ENCODE data around the gene PPP6R3.

DNA sequence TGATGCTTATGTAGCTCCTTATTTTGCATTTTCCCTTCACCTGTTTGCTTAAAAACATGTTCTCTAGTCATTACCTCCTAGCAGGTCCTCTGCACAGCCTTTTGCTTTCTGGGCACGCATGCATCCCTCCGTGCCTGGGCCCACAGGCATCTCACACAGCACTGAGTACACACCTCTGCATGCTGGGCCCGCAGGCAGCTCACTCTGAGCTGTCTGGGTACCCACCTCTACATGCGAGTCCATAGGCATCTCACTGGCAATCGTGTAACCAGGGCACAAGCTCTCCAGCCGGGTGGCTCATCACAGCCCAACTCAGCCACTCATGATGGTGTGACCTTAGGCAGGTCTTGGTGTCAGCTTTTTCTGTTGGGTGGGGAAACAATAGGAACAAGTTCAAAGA is 155.1 kb downstream of the PPP6R3 start:
- TF ChIP-seq RARB (CRISPR knock-in tag; IDR thresholded peaks at IDR 0.05): no peak
- TF ChIP-seq, protein P1, sequence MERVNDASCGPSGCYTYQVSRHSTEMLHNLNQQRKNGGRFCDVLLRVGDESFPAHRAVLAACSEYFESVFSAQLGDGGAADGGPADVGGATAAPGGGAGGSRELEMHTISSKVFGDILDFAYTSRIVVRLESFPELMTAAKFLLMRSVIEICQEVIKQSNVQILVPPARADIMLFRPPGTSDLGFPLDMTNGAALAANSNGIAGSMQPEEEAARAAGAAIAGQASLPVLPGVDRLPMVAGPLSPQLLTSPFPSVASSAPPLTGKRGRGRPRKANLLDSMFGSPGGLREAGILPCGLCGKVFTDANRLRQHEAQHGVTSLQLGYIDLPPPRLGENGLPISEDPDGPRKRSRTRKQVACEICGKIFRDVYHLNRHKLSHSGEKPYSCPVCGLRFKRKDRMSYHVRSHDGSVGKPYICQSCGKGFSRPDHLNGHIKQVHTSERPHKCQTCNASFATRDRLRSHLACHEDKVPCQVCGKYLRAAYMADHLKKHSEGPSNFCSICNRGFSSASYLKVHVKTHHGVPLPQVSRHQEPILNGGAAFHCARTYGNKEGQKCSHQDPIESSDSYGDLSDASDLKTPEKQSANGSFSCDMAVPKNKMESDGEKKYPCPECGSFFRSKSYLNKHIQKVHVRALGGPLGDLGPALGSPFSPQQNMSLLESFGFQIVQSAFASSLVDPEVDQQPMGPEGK (CRISPR knock-in tag; IDR thresholded peaks at IDR 0.05; ENCODE audit: borderline replicate concordance): no peak
- TF ChIP-seq, protein P2, sequence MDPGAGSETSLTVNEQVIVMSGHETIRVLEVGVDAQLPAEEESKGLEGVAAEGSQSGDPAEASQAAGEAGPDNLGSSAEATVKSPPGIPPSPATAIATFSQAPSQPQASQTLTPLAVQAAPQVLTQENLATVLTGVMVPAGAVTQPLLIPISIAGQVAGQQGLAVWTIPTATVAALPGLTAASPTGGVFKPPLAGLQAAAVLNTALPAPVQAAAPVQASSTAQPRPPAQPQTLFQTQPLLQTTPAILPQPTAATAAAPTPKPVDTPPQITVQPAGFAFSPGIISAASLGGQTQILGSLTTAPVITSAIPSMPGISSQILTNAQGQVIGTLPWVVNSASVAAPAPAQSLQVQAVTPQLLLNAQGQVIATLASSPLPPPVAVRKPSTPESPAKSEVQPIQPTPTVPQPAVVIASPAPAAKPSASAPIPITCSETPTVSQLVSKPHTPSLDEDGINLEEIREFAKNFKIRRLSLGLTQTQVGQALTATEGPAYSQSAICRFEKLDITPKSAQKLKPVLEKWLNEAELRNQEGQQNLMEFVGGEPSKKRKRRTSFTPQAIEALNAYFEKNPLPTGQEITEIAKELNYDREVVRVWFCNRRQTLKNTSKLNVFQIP (CRISPR knock-in tag; IDR thresholded peaks at IDR 0.05; ENCODE audit: borderline replicate concordance, low read depth): no peak
- no peak for TF ChIP-seq CSDC2 (CRISPR knock-in tag; IDR thresholded peaks at IDR 0.05)
- no peak for TF ChIP-seq ZNF70 (CRISPR knock-in tag; IDR thresholded peaks at IDR 0.05)
- TF ChIP-seq ZNF8 (CRISPR knock-in tag; IDR thresholded peaks at IDR 0.05): no peak
- no peak for TF ChIP-seq ESRRG (CRISPR knock-in tag; IDR thresholded peaks at IDR 0.05)
- no peak for TF ChIP-seq ARNTL (CRISPR knock-in tag; IDR thresholded peaks at IDR 0.05; ENCODE audit: borderline replicate concordance, low read depth)
- no peak for TF ChIP-seq ZC3H10 (CRISPR knock-in tag; IDR thresholded peaks at IDR 0.05)
- no peak for TF ChIP-seq ZNF565 (CRISPR knock-in tag; conservative IDR thresholded peaks at IDR 0.05; ENCODE audit: low read depth)
- TF ChIP-seq, protein P3, sequence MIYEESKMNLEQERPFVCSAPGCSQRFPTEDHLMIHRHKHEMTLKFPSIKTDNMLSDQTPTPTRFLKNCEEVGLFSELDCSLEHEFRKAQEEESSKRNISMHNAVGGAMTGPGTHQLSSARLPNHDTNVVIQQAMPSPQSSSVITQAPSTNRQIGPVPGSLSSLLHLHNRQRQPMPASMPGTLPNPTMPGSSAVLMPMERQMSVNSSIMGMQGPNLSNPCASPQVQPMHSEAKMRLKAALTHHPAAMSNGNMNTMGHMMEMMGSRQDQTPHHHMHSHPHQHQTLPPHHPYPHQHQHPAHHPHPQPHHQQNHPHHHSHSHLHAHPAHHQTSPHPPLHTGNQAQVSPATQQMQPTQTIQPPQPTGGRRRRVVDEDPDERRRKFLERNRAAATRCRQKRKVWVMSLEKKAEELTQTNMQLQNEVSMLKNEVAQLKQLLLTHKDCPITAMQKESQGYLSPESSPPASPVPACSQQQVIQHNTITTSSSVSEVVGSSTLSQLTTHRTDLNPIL (CRISPR knock-in tag; IDR thresholded peaks at IDR 0.05; ENCODE audit: low read depth): no peak
- no peak for TF ChIP-seq BACH2 (CRISPR knock-in tag; IDR thresholded peaks at IDR 0.05; ENCODE audit: borderline replicate concordance)
- TF ChIP-seq OSR1 (CRISPR knock-in tag; IDR thresholded peaks at IDR 0.05): no peak
